Erythroblast (primary cell): ENCODE results near the gene RBM8A.

Experiments used
- GATA1 ChIP-seq: IDR thresholded peaks from 2 replicates; pipeline ENCODE4 v1.6.1; 2011; ENCODE audit warnings: low read depth, mild to moderate bottlenecking, control low read depth, low read length, moderate library complexity
- POLR2A ChIP-seq: IDR thresholded peaks from 2 replicates; pipeline ENCODE4 v1.6.1; 2011; ENCODE audit warnings: mild to moderate bottlenecking, low read length

DNA sequence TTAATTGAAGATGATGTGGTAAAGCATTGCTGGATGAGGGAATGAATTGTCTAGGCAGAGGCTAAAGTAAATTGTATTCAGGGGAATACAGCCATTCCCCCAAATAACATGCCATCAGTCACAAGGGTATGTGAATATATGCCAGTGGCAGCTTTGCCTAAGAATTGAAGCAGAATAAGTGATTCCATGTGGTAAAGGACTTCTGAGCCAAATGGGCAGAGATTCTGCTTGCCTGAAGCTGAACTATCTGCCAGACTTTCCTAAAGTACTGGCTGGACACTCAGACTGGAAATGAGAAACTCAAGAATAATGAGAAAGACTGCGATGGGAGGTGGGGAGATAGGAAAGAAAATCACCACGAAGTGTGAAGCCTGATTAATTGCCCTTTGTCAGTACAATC lies 28.2 kb upstream of the RBM8A start:
- TF ChIP-seq POLR2A: no peak
- TF ChIP-seq GATA1: no peak
